Endothelial cell of coronary artery (primary cell): Measurements from ENCODE around the gene RAPGEF6. TPM values are rescaled to one million over a fixed set of nuclear protein-coding genes. Genes with fewer than 3 reads are reported as not detected.

Experiments used
- total RNA-seq: library from RNA; depleted of rRNA; stranded (reverse); fragments of >200 nt; gene quantifications from 2 replicates; pipeline ENCODE4 v1.2.3, GENCODE V29; 2014

RAPGEF6 gene
- total RNA-seq, result 17.9 and 32.2 TPM in 2 replicates

GRCh38 chr5:131634996-131635683 is at the start of gene RAPGEF6:
TSS of gene RAPGEF6 (minus strand) at chr5:131635229. CDS start at chr5:131635030, 199 bp downstream.

Other genes with a start within 250 kb of the RAPGEF6 start
- 21.1 and 23.6 TPM in 2 replicates for gene FNIP1, start 161.8 kb upstream of the RAPGEF6 start, total RNA-seq